Measurements from ENCODE around the gene CKAP5.

Gene CKAP5

DNA sequence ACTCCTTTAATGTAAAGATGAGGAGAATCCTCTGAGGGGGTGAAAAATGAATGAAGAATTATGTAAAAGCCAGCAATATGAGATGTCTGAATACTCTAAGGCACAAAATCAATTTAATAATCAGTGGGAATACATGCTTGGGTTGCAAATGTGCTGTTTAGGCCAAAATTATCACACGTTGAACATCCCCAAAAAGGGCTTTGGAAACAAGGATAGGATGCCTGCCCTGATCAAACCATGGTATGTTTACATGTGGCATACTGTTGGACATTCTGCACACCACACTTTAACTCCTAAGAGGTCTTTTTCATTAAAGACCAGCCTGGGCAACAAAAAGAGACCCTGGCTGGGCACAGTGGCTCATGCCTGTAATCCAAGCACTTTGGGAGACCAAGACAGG is 100.8 kb downstream of the CKAP5 start:
- no peaks in the 10 kb centered on the region for H3K4me1 ChIP-seq (ENCODE audit: control insufficient read depth, insufficient read depth, low read length)
- CTCF ChIA-PET = no interaction called here
- POLR2A ChIA-PET = no interaction called here
- H3K9me3 ChIP-seq (ENCODE audit: control insufficient read depth, insufficient read depth, low read depth, low read length) = no peaks in the 10 kb centered on the region
- H3K27ac ChIP-seq (ENCODE audit: extremely low read depth, low read depth, low read length) = no peak overlapping the region
- no peak overlapping the region for H3K4me3 ChIP-seq (ENCODE audit: low read depth, low read length)
- no peak for TF ChIP-seq ZNF768 (tag by site-specific recombination; IDR thresholded peaks at IDR 0.05)
- no peak for TF ChIP-seq ZNF701 (tag by site-specific recombination; IDR thresholded peaks at IDR 0.05)
- TF ChIP-seq, protein P1, sequence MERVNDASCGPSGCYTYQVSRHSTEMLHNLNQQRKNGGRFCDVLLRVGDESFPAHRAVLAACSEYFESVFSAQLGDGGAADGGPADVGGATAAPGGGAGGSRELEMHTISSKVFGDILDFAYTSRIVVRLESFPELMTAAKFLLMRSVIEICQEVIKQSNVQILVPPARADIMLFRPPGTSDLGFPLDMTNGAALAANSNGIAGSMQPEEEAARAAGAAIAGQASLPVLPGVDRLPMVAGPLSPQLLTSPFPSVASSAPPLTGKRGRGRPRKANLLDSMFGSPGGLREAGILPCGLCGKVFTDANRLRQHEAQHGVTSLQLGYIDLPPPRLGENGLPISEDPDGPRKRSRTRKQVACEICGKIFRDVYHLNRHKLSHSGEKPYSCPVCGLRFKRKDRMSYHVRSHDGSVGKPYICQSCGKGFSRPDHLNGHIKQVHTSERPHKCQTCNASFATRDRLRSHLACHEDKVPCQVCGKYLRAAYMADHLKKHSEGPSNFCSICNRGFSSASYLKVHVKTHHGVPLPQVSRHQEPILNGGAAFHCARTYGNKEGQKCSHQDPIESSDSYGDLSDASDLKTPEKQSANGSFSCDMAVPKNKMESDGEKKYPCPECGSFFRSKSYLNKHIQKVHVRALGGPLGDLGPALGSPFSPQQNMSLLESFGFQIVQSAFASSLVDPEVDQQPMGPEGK (tag by site-specific recombination; IDR thresholded peaks at IDR 0.05) = no peak
- TF ChIP-seq FEZF1 (tag by site-specific recombination; IDR thresholded peaks at IDR 0.05) = no peak
- TF ChIP-seq ZNF274 (IDR thresholded peaks at IDR 0.05; ENCODE audit: low read length) = no peak
- TF ChIP-seq ZNF274 (tag by site-specific recombination; IDR thresholded peaks at IDR 0.05; ENCODE audit: borderline replicate concordance) = no peak
- no peak for TF ChIP-seq ZNF560 (tag by site-specific recombination; IDR thresholded peaks at IDR 0.05; ENCODE audit: borderline replicate concordance)
- TF ChIP-seq ZFP41 (tag by site-specific recombination; IDR thresholded peaks at IDR 0.05; ENCODE audit: borderline replicate concordance) = no peak
- no peak for TF ChIP-seq ZNF707 (tag by site-specific recombination; IDR thresholded peaks at IDR 0.05)
- TF ChIP-seq ZNF433 (tag by site-specific recombination; IDR thresholded peaks at IDR 0.05; ENCODE audit: low read depth) = no peak
- TF ChIP-seq ZNF214 (tag by site-specific recombination; IDR thresholded peaks at IDR 0.05; ENCODE audit: borderline replicate concordance) = no peak
- no peak for TF ChIP-seq ZNF335 (tag by site-specific recombination; conservative IDR thresholded peaks at IDR 0.05)
- TF ChIP-seq ZNF626 (tag by site-specific recombination; IDR thresholded peaks at IDR 0.05) = no peak
- TF ChIP-seq ZNF112 (tag by site-specific recombination; IDR thresholded peaks at IDR 0.05) = no peak
- no peak for TF ChIP-seq SP3 (tag by site-specific recombination; IDR thresholded peaks at IDR 0.05)
- TF ChIP-seq ZEB2 (tag by site-specific recombination; IDR thresholded peaks at IDR 0.05) = no peak
- no peak for TF ChIP-seq ZNF404 (tag by site-specific recombination; IDR thresholded peaks at IDR 0.05)
- TF ChIP-seq, protein P2, sequence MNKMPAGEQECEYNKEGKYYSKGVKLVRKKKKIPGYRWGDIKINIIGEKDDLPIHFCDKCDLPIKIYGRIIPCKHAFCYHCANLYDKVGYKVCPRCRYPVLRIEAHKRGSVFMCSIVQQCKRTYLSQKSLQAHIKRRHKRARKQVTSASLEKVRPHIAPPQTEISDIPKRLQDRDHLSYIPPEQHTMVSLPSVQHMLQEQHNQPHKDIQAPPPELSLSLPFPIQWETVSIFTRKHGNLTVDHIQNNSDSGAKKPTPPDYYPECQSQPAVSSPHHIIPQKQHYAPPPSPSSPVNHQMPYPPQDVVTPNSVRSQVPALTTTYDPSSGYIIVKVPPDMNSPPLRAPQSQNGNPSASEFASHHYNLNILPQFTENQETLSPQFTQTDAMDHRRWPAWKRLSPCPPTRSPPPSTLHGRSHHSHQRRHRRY (tag by site-specific recombination; IDR thresholded peaks at IDR 0.05) = no peak
- TF ChIP-seq MEIS1 (CRISPR knock-in tag; IDR thresholded peaks at IDR 0.05; ENCODE audit: borderline replicate concordance) = no peak
- peaks cover 14 to 87% of the 10 kb centered on the region in 2 experiments; a peak in 2 of 3 replicates for H3K36me3 ChIP-seq (ENCODE audit: control insufficient read depth in 2 of 2, insufficient read depth in 1 of 2, low read length in 2 of 2)

DNA sequence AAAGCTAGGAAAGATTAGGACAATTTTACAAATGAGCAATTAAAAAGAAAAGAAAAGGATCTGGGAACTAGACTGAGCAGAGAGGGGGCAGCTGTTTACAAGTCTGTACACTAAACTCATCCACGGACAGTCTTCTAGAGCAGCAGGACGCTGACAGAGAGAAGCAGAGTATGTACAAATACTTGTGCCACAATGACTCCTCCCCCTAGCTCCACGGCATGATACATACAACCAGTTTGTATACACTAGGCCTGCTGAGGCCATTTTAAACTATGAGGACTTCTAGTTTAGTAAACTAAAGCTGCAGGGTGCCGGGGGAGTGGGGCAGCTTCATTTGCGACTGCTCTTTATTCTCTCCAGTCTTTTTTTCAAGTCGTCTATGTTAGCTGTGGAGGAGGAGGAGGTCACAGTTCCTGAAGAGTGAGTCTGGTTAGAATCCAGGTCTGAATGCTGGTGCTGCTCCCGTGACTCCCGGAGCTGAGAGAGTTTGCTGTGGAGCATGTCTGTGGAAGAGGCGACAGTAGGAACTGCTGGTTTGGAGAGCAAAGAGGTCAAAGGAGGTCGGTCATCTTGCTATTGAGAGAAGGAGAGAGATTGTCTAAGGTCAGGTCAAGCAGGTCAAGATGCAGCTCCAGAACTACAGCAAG is 102.3 kb downstream of the CKAP5 start:
- Histone ChIP-seq H3K9me3 (ENCODE audit: control insufficient read depth, insufficient read depth, low read depth, low read length) (no peaks in the 10 kb centered on the region), H3K4me1 (ENCODE audit: control insufficient read depth, insufficient read depth, low read length) (no peaks in the 10 kb centered on the region), H3K36me3 (ENCODE audit: control insufficient read depth in 2 of 2, insufficient read depth in 1 of 2, low read length in 2 of 2) (peaks cover 9 to 79% of the 10 kb centered on the region in 2 experiments; a peak in 2 of 3 replicates), H3K27ac (ENCODE audit: extremely low read depth, low read depth, low read length) (no peak overlapping the region), H3K4me3 (ENCODE audit: low read depth, low read length) (no peak overlapping the region)
- ChIA-PET POLR2A (no interaction called here), CTCF (interaction anchor here (0.6 kb wide), 1 partner anchor 40 kb away, joined by 3 read pairs; no protein-coding TSS in a partner anchor)
- TF ChIP-seq ZNF211 (tag by site-specific recombination; IDR thresholded peaks at IDR 0.05; ENCODE audit: low read depth) = no peak
- no peak for TF ChIP-seq ZNF366 (tag by site-specific recombination; conservative IDR thresholded peaks at IDR 0.05)
- no peak for TF ChIP-seq SALL2 (tag by site-specific recombination; IDR thresholded peaks at IDR 0.05; ENCODE audit: borderline replicate concordance)
- TF ChIP-seq ZNF544 (tag by site-specific recombination; IDR thresholded peaks at IDR 0.05) = no peak
- TF ChIP-seq, protein P3, sequence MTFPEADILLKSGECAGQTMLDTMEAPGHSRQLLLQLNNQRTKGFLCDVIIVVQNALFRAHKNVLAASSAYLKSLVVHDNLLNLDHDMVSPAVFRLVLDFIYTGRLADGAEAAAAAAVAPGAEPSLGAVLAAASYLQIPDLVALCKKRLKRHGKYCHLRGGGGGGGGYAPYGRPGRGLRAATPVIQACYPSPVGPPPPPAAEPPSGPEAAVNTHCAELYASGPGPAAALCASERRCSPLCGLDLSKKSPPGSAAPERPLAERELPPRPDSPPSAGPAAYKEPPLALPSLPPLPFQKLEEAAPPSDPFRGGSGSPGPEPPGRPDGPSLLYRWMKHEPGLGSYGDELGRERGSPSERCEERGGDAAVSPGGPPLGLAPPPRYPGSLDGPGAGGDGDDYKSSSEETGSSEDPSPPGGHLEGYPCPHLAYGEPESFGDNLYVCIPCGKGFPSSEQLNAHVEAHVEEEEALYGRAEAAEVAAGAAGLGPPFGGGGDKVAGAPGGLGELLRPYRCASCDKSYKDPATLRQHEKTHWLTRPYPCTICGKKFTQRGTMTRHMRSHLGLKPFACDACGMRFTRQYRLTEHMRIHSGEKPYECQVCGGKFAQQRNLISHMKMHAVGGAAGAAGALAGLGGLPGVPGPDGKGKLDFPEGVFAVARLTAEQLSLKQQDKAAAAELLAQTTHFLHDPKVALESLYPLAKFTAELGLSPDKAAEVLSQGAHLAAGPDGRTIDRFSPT (tag by site-specific recombination; IDR thresholded peaks at IDR 0.05) = no peak
- TF ChIP-seq KLF9 (tag by site-specific recombination; IDR thresholded peaks at IDR 0.05; ENCODE audit: low read depth) = no peak
- TF ChIP-seq ZBTB8A (tag by site-specific recombination; IDR thresholded peaks at IDR 0.05) = no peak
- TF ChIP-seq ZNF560 (tag by site-specific recombination; IDR thresholded peaks at IDR 0.05; ENCODE audit: borderline replicate concordance) = no peak
- TF ChIP-seq, protein P4, sequence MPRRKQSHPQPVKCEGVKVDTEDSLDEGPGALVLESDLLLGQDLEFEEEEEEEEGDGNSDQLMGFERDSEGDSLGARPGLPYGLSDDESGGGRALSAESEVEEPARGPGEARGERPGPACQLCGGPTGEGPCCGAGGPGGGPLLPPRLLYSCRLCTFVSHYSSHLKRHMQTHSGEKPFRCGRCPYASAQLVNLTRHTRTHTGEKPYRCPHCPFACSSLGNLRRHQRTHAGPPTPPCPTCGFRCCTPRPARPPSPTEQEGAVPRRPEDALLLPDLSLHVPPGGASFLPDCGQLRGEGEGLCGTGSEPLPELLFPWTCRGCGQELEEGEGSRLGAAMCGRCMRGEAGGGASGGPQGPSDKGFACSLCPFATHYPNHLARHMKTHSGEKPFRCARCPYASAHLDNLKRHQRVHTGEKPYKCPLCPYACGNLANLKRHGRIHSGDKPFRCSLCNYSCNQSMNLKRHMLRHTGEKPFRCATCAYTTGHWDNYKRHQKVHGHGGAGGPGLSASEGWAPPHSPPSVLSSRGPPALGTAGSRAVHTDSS (tag by site-specific recombination; IDR thresholded peaks at IDR 0.05) = no peak
- no peak for TF ChIP-seq ZNF548 (tag by site-specific recombination; IDR thresholded peaks at IDR 0.05)
- TF ChIP-seq ZBTB20 (tag by site-specific recombination; IDR thresholded peaks at IDR 0.05) = no peak
- TF ChIP-seq ZNF561 (tag by site-specific recombination; IDR thresholded peaks at IDR 0.05; ENCODE audit: borderline replicate concordance) = no peak

Measured in HEK293 (cell line).